B cell (primary cell): ENCODE results near the gene KLK7.

Experiments
- EZH2 ChIP-seq: IDR thresholded peaks from 2 replicates; pipeline ENCODE4 v1.6.1; 2012; ENCODE audit warnings: borderline replicate concordance, low read depth, mild to moderate bottlenecking, moderate library complexity, low read length; ENCODE audit not compliant: insufficient read depth, poor library complexity, severe bottlenecking
- TF ChIP-seq, protein P1 (sequence below): fragments of 200-600 bp; IDR thresholded peaks from one replicate; pipeline ENCODE4 v1.8.0; 2022; ENCODE audit warnings: antibody characterized with exemption, mild to moderate bottlenecking

DNA sequence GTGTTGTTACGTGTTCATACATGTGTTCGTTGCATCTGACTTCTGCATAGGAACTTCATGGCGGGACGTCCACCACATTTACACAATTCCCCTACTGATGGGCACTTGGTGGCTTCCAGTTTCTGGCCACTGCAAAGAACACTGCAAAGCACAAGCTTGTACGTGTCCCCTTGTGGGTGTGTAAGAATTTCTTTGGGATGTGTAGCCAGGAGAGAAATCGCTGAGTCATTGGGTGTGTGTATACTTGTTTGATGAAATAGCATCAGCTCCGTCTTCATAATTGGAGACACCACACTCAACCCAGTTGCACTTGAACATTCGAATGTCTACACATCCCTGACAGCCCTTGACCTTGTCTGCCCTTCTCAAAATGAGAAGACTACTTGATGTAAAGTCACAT lies 50.1 kb downstream of the KLK7 start:
- TF ChIP-seq, protein P1, sequence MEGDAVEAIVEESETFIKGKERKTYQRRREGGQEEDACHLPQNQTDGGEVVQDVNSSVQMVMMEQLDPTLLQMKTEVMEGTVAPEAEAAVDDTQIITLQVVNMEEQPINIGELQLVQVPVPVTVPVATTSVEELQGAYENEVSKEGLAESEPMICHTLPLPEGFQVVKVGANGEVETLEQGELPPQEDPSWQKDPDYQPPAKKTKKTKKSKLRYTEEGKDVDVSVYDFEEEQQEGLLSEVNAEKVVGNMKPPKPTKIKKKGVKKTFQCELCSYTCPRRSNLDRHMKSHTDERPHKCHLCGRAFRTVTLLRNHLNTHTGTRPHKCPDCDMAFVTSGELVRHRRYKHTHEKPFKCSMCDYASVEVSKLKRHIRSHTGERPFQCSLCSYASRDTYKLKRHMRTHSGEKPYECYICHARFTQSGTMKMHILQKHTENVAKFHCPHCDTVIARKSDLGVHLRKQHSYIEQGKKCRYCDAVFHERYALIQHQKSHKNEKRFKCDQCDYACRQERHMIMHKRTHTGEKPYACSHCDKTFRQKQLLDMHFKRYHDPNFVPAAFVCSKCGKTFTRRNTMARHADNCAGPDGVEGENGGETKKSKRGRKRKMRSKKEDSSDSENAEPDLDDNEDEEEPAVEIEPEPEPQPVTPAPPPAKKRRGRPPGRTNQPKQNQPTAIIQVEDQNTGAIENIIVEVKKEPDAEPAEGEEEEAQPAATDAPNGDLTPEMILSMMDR = no peak
- no peak for TF ChIP-seq EZH2
